ENCODE measurements around the gene IQCB1.

IQCB1 gene

DNA sequence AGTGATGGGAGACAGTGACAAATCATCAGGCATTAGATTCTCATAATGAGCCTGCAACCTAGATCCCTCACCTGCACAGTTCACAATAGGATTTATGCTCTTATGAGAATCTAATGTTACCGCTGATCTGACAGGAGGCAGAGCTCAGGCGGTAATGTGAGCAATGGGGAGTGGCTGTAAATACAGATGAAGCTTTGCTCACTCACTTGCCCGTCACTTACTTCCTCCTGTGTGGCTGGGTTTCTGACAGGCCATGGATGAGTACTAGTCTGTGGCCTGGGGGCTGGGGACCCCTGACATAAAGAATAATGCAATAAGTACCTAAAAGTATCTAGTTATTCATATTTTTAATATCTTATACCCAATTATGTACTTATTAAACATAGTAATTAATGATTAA, 15.6 kb downstream of the IQCB1 start:
- Histone ChIP-seq H3K9ac (ENCODE audit: low read length) (no peak overlapping the region), H3K9me2 (replicated peaks; ENCODE audit: insufficient read depth, low read length) (no peaks in the 10 kb centered on the region), H3K4me3 (ENCODE audit: insufficient read depth, low read length, poor library complexity, severe bottlenecking) (no peak overlapping the region), H4K20me1 (ENCODE audit: low read depth, low read length) (no peaks in the 10 kb centered on the region), H3K36me3 (ENCODE audit: low read length) (peaks cover 58% of the 10 kb centered on the region), H3K4me2 (ENCODE audit: low read depth, low read length, poor library complexity, severe bottlenecking) (peak overlapping the region; percentile 43), H3K27me3 (ENCODE audit: low read length) (no peaks in the 10 kb centered on the region), H3K9me3 (ENCODE audit: insufficient read depth, low read length) (peaks cover 11% of the 10 kb centered on the region; the same call in 1 of the 2 replicates), H3F3A (ENCODE audit: insufficient read depth) (peaks cover 12% of the 10 kb centered on the region; the same call in 1 of the 2 replicates), H3K27ac (ENCODE audit: low read depth, low read length) (peak overlapping the region; percentile 37), H3K79me2 (ENCODE audit: insufficient read depth, low read length) (peaks cover 87% of the 10 kb centered on the region), H2AFZ (ENCODE audit: low read depth, low read length, severe bottlenecking) (no peak overlapping the region)
- TF ChIP-seq EZH2phosphoT487 (conservative IDR thresholded peaks at IDR 0.05; ENCODE audit: low read length) = no peak
- TF ChIP-seq, protein P1, sequence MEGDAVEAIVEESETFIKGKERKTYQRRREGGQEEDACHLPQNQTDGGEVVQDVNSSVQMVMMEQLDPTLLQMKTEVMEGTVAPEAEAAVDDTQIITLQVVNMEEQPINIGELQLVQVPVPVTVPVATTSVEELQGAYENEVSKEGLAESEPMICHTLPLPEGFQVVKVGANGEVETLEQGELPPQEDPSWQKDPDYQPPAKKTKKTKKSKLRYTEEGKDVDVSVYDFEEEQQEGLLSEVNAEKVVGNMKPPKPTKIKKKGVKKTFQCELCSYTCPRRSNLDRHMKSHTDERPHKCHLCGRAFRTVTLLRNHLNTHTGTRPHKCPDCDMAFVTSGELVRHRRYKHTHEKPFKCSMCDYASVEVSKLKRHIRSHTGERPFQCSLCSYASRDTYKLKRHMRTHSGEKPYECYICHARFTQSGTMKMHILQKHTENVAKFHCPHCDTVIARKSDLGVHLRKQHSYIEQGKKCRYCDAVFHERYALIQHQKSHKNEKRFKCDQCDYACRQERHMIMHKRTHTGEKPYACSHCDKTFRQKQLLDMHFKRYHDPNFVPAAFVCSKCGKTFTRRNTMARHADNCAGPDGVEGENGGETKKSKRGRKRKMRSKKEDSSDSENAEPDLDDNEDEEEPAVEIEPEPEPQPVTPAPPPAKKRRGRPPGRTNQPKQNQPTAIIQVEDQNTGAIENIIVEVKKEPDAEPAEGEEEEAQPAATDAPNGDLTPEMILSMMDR (IDR thresholded peaks at IDR 0.05; ENCODE audit: insufficient read depth, low read length, poor library complexity, severe bottlenecking) = no peak

DNA sequence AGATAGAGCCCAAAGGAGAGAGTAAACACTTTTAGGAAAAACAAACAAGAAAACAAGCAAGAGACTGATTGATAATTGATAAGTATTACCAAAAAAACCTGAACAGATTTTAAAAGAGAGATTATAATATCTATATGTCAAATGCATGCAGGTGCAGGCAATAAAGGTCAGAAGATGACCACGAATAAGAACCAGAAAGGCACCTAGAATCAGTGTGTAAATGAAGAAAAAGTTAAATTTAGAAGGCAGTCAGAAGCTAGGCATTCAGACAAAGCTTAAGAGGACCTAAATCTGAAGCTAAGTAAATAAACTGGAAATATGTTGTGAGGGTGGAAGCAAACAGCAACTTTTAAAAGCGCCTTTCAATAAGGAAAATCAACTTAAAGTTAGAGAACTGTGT, 16.3 kb downstream of the IQCB1 start:
- H3K27ac ChIP-seq (ENCODE audit: low read depth, low read length) = peak overlapping the region; percentile 37; the same call in 1 of the 2 replicates
- peaks cover 84% of the 10 kb centered on the region for H3K79me2 ChIP-seq (ENCODE audit: insufficient read depth, low read length)
- H3K36me3 ChIP-seq (ENCODE audit: low read length) = peaks cover 51% of the 10 kb centered on the region
- TF ChIP-seq, protein P1 (IDR thresholded peaks at IDR 0.05; ENCODE audit: insufficient read depth, low read length, poor library complexity, severe bottlenecking) = no peak
- no peak for TF ChIP-seq EZH2phosphoT487 (conservative IDR thresholded peaks at IDR 0.05; ENCODE audit: low read length)
- peak overlapping the region; percentile 43 for H3K4me2 ChIP-seq (ENCODE audit: low read depth, low read length, poor library complexity, severe bottlenecking)
- H4K20me1 ChIP-seq (ENCODE audit: low read depth, low read length) = no peaks in the 10 kb centered on the region
- H2AFZ ChIP-seq (ENCODE audit: low read depth, low read length, severe bottlenecking) = no peak overlapping the region
- H3K9me3 ChIP-seq (ENCODE audit: insufficient read depth, low read length) = peaks cover 6% of the 10 kb centered on the region; the same call in 1 of the 2 replicates
- H3K27me3 ChIP-seq (ENCODE audit: low read length) = no peaks in the 10 kb centered on the region
- no peak overlapping the region for H3K4me3 ChIP-seq (ENCODE audit: insufficient read depth, low read length, poor library complexity, severe bottlenecking)
- peaks cover 12% of the 10 kb centered on the region; the same call in 1 of the 2 replicates for H3F3A ChIP-seq (ENCODE audit: insufficient read depth)
- H3K9ac ChIP-seq (ENCODE audit: low read length) = no peak overlapping the region
- H3K9me2 ChIP-seq (replicated peaks; ENCODE audit: insufficient read depth, low read length) = no peaks in the 10 kb centered on the region

DNA sequence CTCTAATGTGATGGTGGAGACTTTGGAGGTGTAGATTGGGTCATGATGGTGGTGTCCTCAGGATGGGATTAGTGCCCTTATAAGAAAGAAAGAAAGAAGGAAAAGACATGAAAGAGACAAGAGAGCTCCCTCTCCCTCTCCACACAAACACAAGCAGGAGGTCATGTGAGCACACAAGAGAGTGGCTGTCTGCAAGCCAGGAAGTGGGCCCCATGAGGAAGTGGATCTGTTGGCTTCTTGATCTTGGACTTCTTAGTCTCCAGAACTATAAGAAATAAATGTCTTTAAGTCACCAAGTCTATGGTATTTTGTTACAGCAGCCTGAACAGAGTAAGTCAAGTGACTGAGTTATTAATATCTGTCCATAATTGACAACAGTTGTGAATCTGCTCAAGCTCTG, 17.1 kb downstream of the IQCB1 start:
- TF ChIP-seq, protein P1 (IDR thresholded peaks at IDR 0.05; ENCODE audit: insufficient read depth, low read length, poor library complexity, severe bottlenecking) = no peak
- no peak for TF ChIP-seq EZH2phosphoT487 (conservative IDR thresholded peaks at IDR 0.05; ENCODE audit: low read length)
- H4K20me1 ChIP-seq (ENCODE audit: low read depth, low read length) = no peaks in the 10 kb centered on the region
- H3K27me3 ChIP-seq (ENCODE audit: low read length) = no peaks in the 10 kb centered on the region
- peak overlapping the region; percentile 43 for H3K4me2 ChIP-seq (ENCODE audit: low read depth, low read length, poor library complexity, severe bottlenecking)
- peaks cover 81% of the 10 kb centered on the region for H3K79me2 ChIP-seq (ENCODE audit: insufficient read depth, low read length)
- H3K27ac ChIP-seq (ENCODE audit: low read depth, low read length) = peak overlapping the region; percentile 37
- H2AFZ ChIP-seq (ENCODE audit: low read depth, low read length, severe bottlenecking) = no peak overlapping the region
- H3K4me3 ChIP-seq (ENCODE audit: insufficient read depth, low read length, poor library complexity, severe bottlenecking) = no peak overlapping the region
- H3K9me3 ChIP-seq (ENCODE audit: insufficient read depth, low read length) = no peaks in the 10 kb centered on the region
- H3F3A ChIP-seq (ENCODE audit: insufficient read depth) = peaks cover 12% of the 10 kb centered on the region; the same call in 1 of the 2 replicates
- H3K36me3 ChIP-seq (ENCODE audit: low read length) = peaks cover 43% of the 10 kb centered on the region
- H3K9ac ChIP-seq (ENCODE audit: low read length) = no peak overlapping the region
- no peaks in the 10 kb centered on the region for H3K9me2 ChIP-seq (replicated peaks; ENCODE audit: insufficient read depth, low read length)
